DMS79 treated with DMSO at 0.1 percent for 48 hours (cell line): Measurements from ENCODE around the gene FXYD7.
"Not testable (repeated sequence)": the region's sequence is repeated elsewhere in the genome, so short reads cannot be mapped to it uniquely, and the experiment has no call there.

Source experiments
- DNase-seq: peaks from one replicate; lab custom pipeline; 2025; lab: John Stamatoyannopoulos, UW

Gene FXYD7

GRCh38 chr19:35144600-35145436, 1.8 kb downstream of the FXYD7 start:
- peak; percentile 51 for DNase-seq

GRCh38 chr19:35146746-35147459, 3.8 kb downstream of the FXYD7 start:
- DNase-seq = no peak

- no peak for DNase-seq
Observed at GRCh38 chr19:35149463-35149862, 6.4 kb downstream of the FXYD7 start.

- DNase-seq = no peak
Observed at GRCh38 chr19:35150445-35150844, 7.4 kb downstream of the FXYD7 start.

GRCh38 chr19:35151273-35152065, 8.4 kb downstream of the FXYD7 start:
- no peak for DNase-seq

GRCh38 chr19:35153129-35153522, 10.1 kb downstream of the FXYD7 start:
- DNase-seq = not testable (repeated sequence)

GRCh38 chr19:35153701-35154524, 10.9 kb downstream of the FXYD7 start:
- DNase-seq = no peak

GRCh38 chr19:35154525-35155406, 11.7 kb downstream of the FXYD7 start, which contains the start of gene FXYD5:
FXYD5 (plus strand) TSS chr19:35154735; CDS start chr19:35155551, 816 bp downstream.
- DNase-seq = peak; percentile 22

GRCh38 chr19:35155441-35155840, 12.4 kb downstream of the FXYD7 start:
- DNase-seq = no peak

- DNase-seq = no peak
Observed at GRCh38 chr19:35155981-35156672, 13.1 kb downstream of the FXYD7 start.

GRCh38 chr19:35156673-35157014, 13.6 kb downstream of the FXYD7 start:
- no peak for DNase-seq

- no peak for DNase-seq
Observed at GRCh38 chr19:35157431-35157830, 14.4 kb downstream of the FXYD7 start.

- DNase-seq = no peak
Observed at GRCh38 chr19:35159606-35160005, 16.6 kb downstream of the FXYD7 start.

GRCh38 chr19:35160629-35161433, 17.8 kb downstream of the FXYD7 start:
- DNase-seq = no peak

GRCh38 chr19:35161434-35161743, 18.3 kb downstream of the FXYD7 start:
- no peak for DNase-seq

GRCh38 chr19:35162471-35163326, 19.6 kb downstream of the FXYD7 start:
- DNase-seq = no peak

GRCh38 chr19:35164418-35164817, 21.4 kb downstream of the FXYD7 start:
- DNase-seq = no peak
